Right lobe of liver (tissue), 4 donors: ENCODE data around the gene DEPDC4.

Experiments
- POLR2A ChIP-seq: fragments of 450-650 bp; IDR thresholded peaks from one replicate; pipeline ENCODE4 v1.6.1; 2017; ENCODE audit warnings: antibody characterized with exemption, mild to moderate bottlenecking
- TF ChIP-seq, protein P1 (sequence below), 4 donors: fragments of 200-600 bp in 3 of 4; fragments of 450-650 bp in 1 of 4; IDR thresholded peaks; one replicate each; pipeline versions ENCODE4 v1.5.1 to v1.8.0; 2016 to 2022; ENCODE audit warnings: antibody characterized with exemption in 4 of 4, mild to moderate bottlenecking in 2 of 4
- donor health status: DM: no; HTN: no; CAD: no.
- donor health status: DM: no; HTN: no; CAD: no.
- donor health status: DM: no; HTN: yes; CAD: no.

DNA sequence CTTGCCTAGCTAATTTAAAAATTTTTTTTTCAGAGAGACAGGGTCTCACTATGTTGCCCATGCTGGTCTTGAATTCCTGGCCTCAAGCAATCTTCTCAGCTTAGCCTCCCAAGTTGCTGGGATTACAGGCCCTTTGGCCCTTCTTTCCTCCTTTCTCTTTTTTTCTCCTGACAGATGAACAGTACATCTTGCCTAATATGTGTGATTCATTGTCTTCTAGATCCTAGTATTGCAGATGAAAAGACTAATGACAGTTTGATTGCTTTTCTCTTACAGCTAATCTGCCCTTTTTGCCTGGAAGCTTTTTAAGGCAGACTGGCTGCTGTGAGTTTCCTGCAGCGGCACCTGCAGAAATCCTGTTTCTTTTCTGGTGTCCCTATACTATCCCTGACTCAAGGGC is 12.0 kb downstream of the DEPDC4 start:
- TF ChIP-seq, protein P1, sequence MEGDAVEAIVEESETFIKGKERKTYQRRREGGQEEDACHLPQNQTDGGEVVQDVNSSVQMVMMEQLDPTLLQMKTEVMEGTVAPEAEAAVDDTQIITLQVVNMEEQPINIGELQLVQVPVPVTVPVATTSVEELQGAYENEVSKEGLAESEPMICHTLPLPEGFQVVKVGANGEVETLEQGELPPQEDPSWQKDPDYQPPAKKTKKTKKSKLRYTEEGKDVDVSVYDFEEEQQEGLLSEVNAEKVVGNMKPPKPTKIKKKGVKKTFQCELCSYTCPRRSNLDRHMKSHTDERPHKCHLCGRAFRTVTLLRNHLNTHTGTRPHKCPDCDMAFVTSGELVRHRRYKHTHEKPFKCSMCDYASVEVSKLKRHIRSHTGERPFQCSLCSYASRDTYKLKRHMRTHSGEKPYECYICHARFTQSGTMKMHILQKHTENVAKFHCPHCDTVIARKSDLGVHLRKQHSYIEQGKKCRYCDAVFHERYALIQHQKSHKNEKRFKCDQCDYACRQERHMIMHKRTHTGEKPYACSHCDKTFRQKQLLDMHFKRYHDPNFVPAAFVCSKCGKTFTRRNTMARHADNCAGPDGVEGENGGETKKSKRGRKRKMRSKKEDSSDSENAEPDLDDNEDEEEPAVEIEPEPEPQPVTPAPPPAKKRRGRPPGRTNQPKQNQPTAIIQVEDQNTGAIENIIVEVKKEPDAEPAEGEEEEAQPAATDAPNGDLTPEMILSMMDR (IDR thresholded peaks at IDR 0.05), result no peak
- no peak for TF ChIP-seq POLR2A
